ENCODE measurements around the gene CYP4Z1.

GRCh38 chr1:47031059-47031458 is 36.0 kb upstream of the CYP4Z1 start:
- TF ChIP-seq, protein P1, sequence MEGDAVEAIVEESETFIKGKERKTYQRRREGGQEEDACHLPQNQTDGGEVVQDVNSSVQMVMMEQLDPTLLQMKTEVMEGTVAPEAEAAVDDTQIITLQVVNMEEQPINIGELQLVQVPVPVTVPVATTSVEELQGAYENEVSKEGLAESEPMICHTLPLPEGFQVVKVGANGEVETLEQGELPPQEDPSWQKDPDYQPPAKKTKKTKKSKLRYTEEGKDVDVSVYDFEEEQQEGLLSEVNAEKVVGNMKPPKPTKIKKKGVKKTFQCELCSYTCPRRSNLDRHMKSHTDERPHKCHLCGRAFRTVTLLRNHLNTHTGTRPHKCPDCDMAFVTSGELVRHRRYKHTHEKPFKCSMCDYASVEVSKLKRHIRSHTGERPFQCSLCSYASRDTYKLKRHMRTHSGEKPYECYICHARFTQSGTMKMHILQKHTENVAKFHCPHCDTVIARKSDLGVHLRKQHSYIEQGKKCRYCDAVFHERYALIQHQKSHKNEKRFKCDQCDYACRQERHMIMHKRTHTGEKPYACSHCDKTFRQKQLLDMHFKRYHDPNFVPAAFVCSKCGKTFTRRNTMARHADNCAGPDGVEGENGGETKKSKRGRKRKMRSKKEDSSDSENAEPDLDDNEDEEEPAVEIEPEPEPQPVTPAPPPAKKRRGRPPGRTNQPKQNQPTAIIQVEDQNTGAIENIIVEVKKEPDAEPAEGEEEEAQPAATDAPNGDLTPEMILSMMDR (conservative IDR thresholded peaks at IDR 0.05; ENCODE audit: low read length): no peak
- no peak for TF ChIP-seq EZH2phosphoT487 (IDR thresholded peaks at IDR 0.05; ENCODE audit: borderline replicate concordance, low read depth, low read length)

All from OCI-LY7 (cell line).